Body of pancreas (tissue), 4 donors: ENCODE results near the gene CKB. TPM values are rescaled to one million over a fixed set of nuclear protein-coding genes. Genes with fewer than 3 reads are reported as not detected.

Experiments used
- ATAC-seq: fragments of 150-250 bp; one replicate; pipeline ENCODE4 v1.9.1; 2016
- DNase-seq, 4 donors: peaks; one replicate each; pipeline ENCODE4 v3.0.0-alpha.2; 2019
- H3K27ac ChIP-seq, 4 donors: fragments of 200-600 bp; sonication (generic); 1 replicate in 3 of 4; 2 replicates in 1 of 4; pipeline versions ENCODE4 v1.5.1 to v1.6.1; 2016 to 2019; ENCODE audit warnings: mild to moderate bottlenecking in 1 of 4, mixed read lengths in 1 of 4, moderate library complexity in 1 of 4
- H3K27me3 ChIP-seq, 2 donors: fragments of 200-600 bp; sonication (generic); one replicate each; pipeline ENCODE4 v1.6.0; 2016; ENCODE audit warnings: mild to moderate bottlenecking in 1 of 2
- H3K36me3 ChIP-seq, 2 donors: fragments of 200-600 bp; sonication (generic); replicated peaks in 1 of 2; 2 replicates each; pipeline ENCODE4 v1.5.1; 2016; ENCODE audit warnings: low read depth in 2 of 2; ENCODE audit not compliant: insufficient read depth in 1 of 2
- H3K4me1 ChIP-seq: fragments of 200-600 bp; sonication (generic); one replicate; pipeline ENCODE4 v1.6.0; 2016
- H3K4me3 ChIP-seq, 2 donors: fragments of 200-600 bp; sonication (generic); 1 replicate in 1 of 2; 2 replicates in 1 of 2; pipeline ENCODE4 v1.5.1; 2016 to 2019
- H3K9me3 ChIP-seq, 3 donors: fragments of 200-600 bp; sonication (generic); 1 replicate in 2 of 3; 2 replicates in 1 of 3; pipeline ENCODE4 v1.5.1; 2016
- CTCF ChIP-seq, 7 experiments: fragments of 450-650 bp in 4 of 7; fragments of 200-600 bp in 3 of 7; sonication (generic) in 3 of 7; IDR thresholded peaks; one replicate each; pipeline ENCODE4 v1.5.1; 2016 to 2019; ENCODE audit warnings: antibody characterized with exemption in 7 of 7
- POLR2A ChIP-seq, 3 donors: fragments of 450-650 bp; IDR thresholded peaks; one replicate each; pipeline ENCODE4 v1.6.1; 2016; ENCODE audit warnings: antibody characterized with exemption in 3 of 3, mild to moderate bottlenecking in 2 of 3
- WGBS, 2 donors: methylation state at CpG; one replicate each; pipeline ENCODE4 v1.1.5; 2017; 5-methylcytosine and 5-hydroxymethylcytosine counted together
- intact Hi-C: fragments of 100-400 bp; cut with DNase I; formaldehyde crosslinking; loops from one replicate; pipeline ENCODE4 v1.15.1; 2023
- total RNA-seq, 2 donors: library from RNA; depleted of rRNA; stranded (reverse); fragments of >200 nt; gene quantifications; one replicate each; pipeline ENCODE4 v1.1.0, GENCODE V29; 2016

The CKB gene
- total RNA-seq, 2 donors from 2014 or later = 92.1 to 146 TPM

- Histone ChIP-seq H3K36me3 (peaks cover 0 to 3% of the 10 kb centered on the region in 2 donors), H3K4me1 (peaks cover 35% of the 10 kb centered on the region), H3K4me3 (no peak overlapping the region), H3K27ac (no peak overlapping the region), H3K9me3 (no peaks in the 10 kb centered on the region), H3K27me3 (no peaks in the 10 kb centered on the region)
- DNase-seq = no peak
- TF ChIP-seq CTCF (IDR thresholded peaks at IDR 0.05) (no peak), POLR2A (IDR thresholded peaks at IDR 0.05) (no peak)
- WGBS, 2 donors = 48 to 63% methylated on average over 7 to 18 of the region's 18 CpGs
- no peak for ATAC-seq
- intact Hi-C loops = no loop called here
Measured at GRCh38 chr14:103537175-103537990, 14.8 kb upstream of the CKB start.

- DNase-seq (no peak), ATAC-seq (no peak)
- no peaks in the 10 kb centered on the region for H3K27me3 ChIP-seq
- 81 to 84% methylated on average over 9 of the region's 9 CpGs for whole genome bisulfite sequencing, 2 donors
- intact Hi-C loops = no loop called here
- peaks cover 0 to 3% of the 10 kb centered on the region in 2 donors for H3K36me3 ChIP-seq
- TF ChIP-seq CTCF (IDR thresholded peaks at IDR 0.05) (no peak), POLR2A (IDR thresholded peaks at IDR 0.05) (no peak)
- H3K4me1 ChIP-seq = peaks cover 28% of the 10 kb centered on the region
- no peaks in the 10 kb centered on the region for H3K9me3 ChIP-seq
- no peak overlapping the region for H3K4me3 ChIP-seq
- H3K27ac ChIP-seq = no peak overlapping the region
Measured at GRCh38 chr14:103536693-103537092, 14.1 kb upstream of the CKB start.

DNA sequence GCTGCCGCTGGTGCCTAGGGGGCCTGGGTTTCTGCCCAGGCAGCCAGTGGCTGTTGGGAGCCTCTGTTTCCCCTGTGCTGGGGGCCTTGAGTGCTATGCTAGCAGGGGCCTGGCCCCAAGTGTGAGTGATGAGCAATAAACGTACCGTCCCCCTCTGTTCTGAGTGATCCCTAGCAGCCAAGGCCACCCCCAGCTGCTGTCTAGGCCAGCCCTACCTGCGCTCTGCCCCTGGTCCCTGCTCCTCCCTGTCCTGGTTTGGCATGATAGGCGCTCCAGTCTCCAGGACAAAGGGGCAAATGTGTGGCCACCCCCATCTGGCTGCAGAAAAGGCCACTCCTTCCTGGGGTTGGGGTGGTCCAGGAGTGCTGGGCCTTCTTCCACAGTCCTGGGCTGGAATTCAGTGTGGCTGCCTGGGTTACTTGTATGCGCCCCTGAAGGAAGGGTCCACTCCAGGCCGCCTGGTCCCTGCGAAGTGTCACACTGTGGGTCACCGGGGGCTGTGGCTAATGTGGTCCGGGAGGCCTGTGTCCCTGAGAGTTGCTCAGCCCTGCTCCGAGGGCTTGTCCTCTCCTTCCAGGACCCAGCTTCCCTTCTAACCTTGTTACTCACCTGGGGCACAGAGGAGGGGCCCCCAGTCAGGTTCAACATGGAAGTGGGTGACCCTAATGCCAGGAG, 13.4 kb upstream of the CKB start:
- DNase-seq (no peak), ATAC-seq (no peak)
- Histone ChIP-seq H3K4me1 (peaks cover 29% of the 10 kb centered on the region), H3K9me3 (no peaks in the 10 kb centered on the region), H3K27me3 (no peaks in the 10 kb centered on the region), H3K36me3 (peaks cover 0 to 3% of the 10 kb centered on the region in 2 donors), H3K27ac (no peak overlapping the region), H3K4me3 (no peak overlapping the region)
- TF ChIP-seq CTCF (IDR thresholded peaks at IDR 0.05) = no peak
- no peak for TF ChIP-seq POLR2A (IDR thresholded peaks at IDR 0.05)
- WGBS, 2 donors = 78 to 84% methylated on average over 9 to 10 of the region's 11 CpGs
- intact Hi-C loops = no loop called here

DNA sequence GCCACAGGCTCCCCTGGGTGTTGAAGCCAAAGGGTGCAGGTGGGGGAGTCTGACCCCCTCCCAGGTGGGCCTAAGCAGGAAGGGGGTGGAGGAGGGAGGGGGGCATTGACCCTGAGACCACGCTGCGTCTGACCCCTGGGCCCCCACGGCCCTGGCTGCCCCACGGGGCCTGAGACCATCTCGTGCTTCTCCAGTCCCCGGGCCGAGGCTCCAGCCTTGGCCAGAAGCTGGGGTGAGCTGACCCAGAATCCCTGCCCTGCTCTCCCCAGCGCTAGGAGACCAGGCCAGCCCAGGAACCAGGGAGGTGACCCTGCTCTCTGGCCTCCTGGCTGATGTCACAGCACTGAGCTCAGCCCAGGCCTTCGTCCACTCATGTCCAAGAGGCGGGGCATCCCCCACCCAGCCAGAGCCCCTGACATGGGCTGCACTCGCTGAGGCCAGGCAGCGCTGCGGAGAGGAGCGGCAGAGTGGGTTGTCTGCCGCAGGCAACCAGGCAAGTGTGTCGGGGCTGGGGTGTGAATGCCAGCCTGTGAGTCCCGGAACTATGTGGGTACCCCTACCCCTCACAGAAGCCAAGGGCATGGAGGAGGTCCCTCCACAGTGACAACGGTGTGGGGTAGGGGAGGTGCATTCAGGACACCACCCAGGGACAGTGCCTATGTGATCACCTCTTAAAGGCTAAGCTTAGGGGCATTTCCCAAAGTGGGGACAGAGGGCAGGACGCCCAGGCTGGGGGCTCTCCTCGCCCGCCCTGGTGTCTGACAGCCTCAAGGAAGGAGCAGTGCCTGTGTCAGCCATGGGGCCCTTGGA, 12.7 kb upstream of the CKB start:
- TF ChIP-seq POLR2A (IDR thresholded peaks at IDR 0.05) = no peak
- TF ChIP-seq CTCF (IDR thresholded peaks at IDR 0.05) = no peak
- no peak overlapping the region for H3K27ac ChIP-seq
- no peaks in the 10 kb centered on the region for H3K27me3 ChIP-seq
- H3K9me3 ChIP-seq = no peaks in the 10 kb centered on the region
- H3K36me3 ChIP-seq = peaks cover 0 to 3% of the 10 kb centered on the region in 2 donors
- H3K4me3 ChIP-seq = no peak overlapping the region
- peaks cover 29% of the 10 kb centered on the region for H3K4me1 ChIP-seq
- DNase-seq (no peak), ATAC-seq (no peak)
- WGBS, 2 donors = 83% methylated on average over 21 of the region's 21 CpGs; no CpG with 5 or more reads in 1 of the 2 donors
- intact Hi-C loops = no loop called here
